HG02943 (cell line): ENCODE measurements around the gene NCKIPSD.
"Not testable (repeated sequence)": the region's sequence is repeated elsewhere in the genome, so short reads cannot be mapped to it uniquely, and the experiment has no call there.

Experiments used
- ATAC-seq: cut with Tn5 transposase; IDR thresholded peaks from one replicate; pipeline ENCODE4 v1.9.1; 2021; ENCODE audit warnings: mild to moderate bottlenecking, low read depth, moderate library complexity; ENCODE audit not compliant: unreplicated experiment

Gene NCKIPSD

GRCh38 chr3:48685603-48686511 lies at the start of gene NCKIPSD:
TSS of gene NCKIPSD (minus strand) at chr3:48685915. CDS start at chr3:48685807, 108 bp downstream.
- peak; percentile 80 for ATAC-seq

GRCh38 chr3:48735075-48735767 lies 49.5 kb upstream of the NCKIPSD start:
- not testable (repeated sequence) for ATAC-seq

- ATAC-seq = not testable (repeated sequence)
Observed at GRCh38 chr3:48734541-48734940, 48.8 kb upstream of the NCKIPSD start.

GRCh38 chr3:48733752-48734518 lies 48.2 kb upstream of the NCKIPSD start:
- not testable (repeated sequence) for ATAC-seq

- ATAC-seq = no peak
Observed at GRCh38 chr3:48727511-48727910, 41.8 kb upstream of the NCKIPSD start.

GRCh38 chr3:48725185-48725855 lies 39.6 kb upstream of the NCKIPSD start:
- not testable (repeated sequence) for ATAC-seq

GRCh38 chr3:48723725-48724124 lies 38.0 kb upstream of the NCKIPSD start:
- no peak for ATAC-seq

- not testable (repeated sequence) for ATAC-seq
Observed at GRCh38 chr3:48723293-48723692, 37.6 kb upstream of the NCKIPSD start.

GRCh38 chr3:48716982-48717746 lies 31.4 kb upstream of the NCKIPSD start, which contains the start of gene IP6K2:
TSS of gene IP6K2 (minus strand) at chr3:48717221. CDS start at chr3:48695291, 21,930 bp downstream.
- peak; percentile 98 for ATAC-seq

GRCh38 chr3:48716508-48716981 lies 30.8 kb upstream of the NCKIPSD start:
- ATAC-seq = no peak

GRCh38 chr3:48715174-48715800 lies 29.6 kb upstream of the NCKIPSD start:
- ATAC-seq = no peak

GRCh38 chr3:48711727-48712126 lies 26.0 kb upstream of the NCKIPSD start:
- ATAC-seq = no peak

GRCh38 chr3:48709051-48709461 lies 23.3 kb upstream of the NCKIPSD start:
- ATAC-seq = no peak

- no peak for ATAC-seq
Observed at GRCh38 chr3:48708481-48708889, 22.8 kb upstream of the NCKIPSD start.

- ATAC-seq = no peak
Observed at GRCh38 chr3:48707157-48707556, 21.4 kb upstream of the NCKIPSD start.

GRCh38 chr3:48702320-48702920 lies 16.7 kb upstream of the NCKIPSD start:
- ATAC-seq = no peak

GRCh38 chr3:48700731-48701405 lies 15.2 kb upstream of the NCKIPSD start:
- ATAC-seq = no peak

GRCh38 chr3:48698891-48699290 lies 13.2 kb upstream of the NCKIPSD start:
- ATAC-seq = no peak
